H9 (cell line): Measurements from ENCODE around the gene CACNA2D3. TPM values are rescaled to one million over a fixed set of nuclear protein-coding genes. Genes with fewer than 3 reads are reported as not detected.

Experiments used
- DNase-seq: peaks from one replicate; pipeline ENCODE4 v3.0.0-alpha.2; 2017
- H2AFZ ChIP-seq: one replicate; pipeline ENCODE4 v1.6.1; 2013; ENCODE audit warnings: mild to moderate bottlenecking, low read length, control low read depth, moderate library complexity
- H2AK5ac ChIP-seq: 2 replicates; pipeline ENCODE4 v1.6.1; 2013; ENCODE audit warnings: low read length, control low read depth, mixed read lengths; ENCODE audit not compliant: insufficient read length
- H2BK120ac ChIP-seq: one replicate; pipeline ENCODE4 v1.6.1; 2013; ENCODE audit warnings: low read depth, mild to moderate bottlenecking, low read length, control low read depth, inconsistent platforms; ENCODE audit not compliant: poor library complexity, severe bottlenecking
- H2BK12ac ChIP-seq: 2 replicates; pipeline ENCODE4 v1.6.1; 2013; ENCODE audit warnings: low read length, control low read depth, mixed read lengths, low read depth; ENCODE audit not compliant: insufficient read length
- H2BK15ac ChIP-seq: 2 replicates; pipeline ENCODE4 v1.6.1; 2013; ENCODE audit warnings: low read depth, low read length, control low read depth
- H2BK20ac ChIP-seq: one replicate; pipeline ENCODE4 v1.6.1; 2013; ENCODE audit warnings: low read depth, mild to moderate bottlenecking, low read length, control low read depth, inconsistent platforms; ENCODE audit not compliant: poor library complexity, severe bottlenecking
- H2BK5ac ChIP-seq: 2 replicates; pipeline ENCODE4 v1.6.1; 2013; ENCODE audit warnings: low read length, control low read depth, mixed read lengths; ENCODE audit not compliant: insufficient read length
- H3K14ac ChIP-seq: 2 replicates; pipeline ENCODE4 v1.6.1; 2013; ENCODE audit warnings: low read length, control low read depth; ENCODE audit not compliant: insufficient read depth
- H3K18ac ChIP-seq: 2 replicates; pipeline ENCODE4 v1.6.1; 2013; ENCODE audit warnings: low read depth, mild to moderate bottlenecking, mixed read lengths, low read length, control low read depth; ENCODE audit not compliant: insufficient read length
- H3K23ac ChIP-seq: 2 replicates; pipeline ENCODE4 v1.6.1; 2013; ENCODE audit warnings: low read length, control low read depth, mixed read lengths, low read depth; ENCODE audit not compliant: insufficient read length
- H3K23me2 ChIP-seq: 2 replicates; pipeline ENCODE4 v1.6.1; 2013; ENCODE audit warnings: low read depth, mild to moderate bottlenecking, mixed read lengths, low read length, control low read depth; ENCODE audit not compliant: insufficient read length, poor library complexity, severe bottlenecking
- H3K27ac ChIP-seq: 2 replicates; pipeline ENCODE4 v1.5.1; 2013; ENCODE audit warnings: low read length, control low read depth, mixed read lengths, low read depth; ENCODE audit not compliant: insufficient read length
- H3K27me3 ChIP-seq: 2 replicates; pipeline ENCODE4 v1.6.1; 2013; ENCODE audit warnings: low read length, control low read depth, inconsistent platforms; ENCODE audit not compliant: insufficient read depth
- H3K4ac ChIP-seq: 2 replicates; pipeline ENCODE4 v1.6.1; 2013; ENCODE audit warnings: low read depth, mild to moderate bottlenecking, control low read depth, inconsistent platforms, low read length, moderate library complexity
- H3K4me1 ChIP-seq: 2 replicates; pipeline ENCODE4 v1.6.1; 2013; ENCODE audit warnings: low read length, control low read depth, inconsistent platforms; ENCODE audit not compliant: insufficient read depth
- H3K4me2 ChIP-seq: 2 replicates; pipeline ENCODE4 v1.6.1; 2013; ENCODE audit warnings: low read length, control low read depth, mixed read lengths; ENCODE audit not compliant: insufficient read length, insufficient read depth
- H3K56ac ChIP-seq: 2 replicates; pipeline ENCODE4 v1.6.1; 2013; ENCODE audit warnings: low read depth, mild to moderate bottlenecking, mixed read lengths, low read length, control low read depth; ENCODE audit not compliant: insufficient read length
- H3K79me1 ChIP-seq: 2 replicates; pipeline ENCODE4 v1.6.1; 2013; ENCODE audit warnings: low read depth, mild to moderate bottlenecking, moderate library complexity, low read length, control low read depth, inconsistent platforms; ENCODE audit not compliant: insufficient read depth, poor library complexity, severe bottlenecking
- H3K79me2 ChIP-seq: 2 replicates; pipeline ENCODE4 v1.6.1; 2013; ENCODE audit warnings: low read length, control low read depth, inconsistent platforms; ENCODE audit not compliant: insufficient read depth
- H3K9ac ChIP-seq: 2 replicates; pipeline ENCODE4 v1.6.1; 2013; ENCODE audit warnings: low read length, control low read depth, mixed read lengths; ENCODE audit not compliant: insufficient read length; ENCODE audit errors: extremely low read depth
- H3K9me3 ChIP-seq: one replicate; pipeline ENCODE4 v1.6.1; 2013; ENCODE audit warnings: low read depth, low read length, inconsistent platforms; ENCODE audit not compliant: control insufficient read depth
- H3T11ph ChIP-seq: one replicate; pipeline ENCODE4 v1.6.1; 2013; ENCODE audit warnings: mild to moderate bottlenecking, low read length, control low read depth, inconsistent platforms
- H4K20me1 ChIP-seq: one replicate; pipeline ENCODE4 v1.6.1; 2013; ENCODE audit not compliant: control insufficient read depth, insufficient read length, insufficient read depth
- H4K5ac ChIP-seq: 2 replicates; pipeline ENCODE4 v1.6.1; 2013; ENCODE audit warnings: low read depth, mild to moderate bottlenecking, mixed read lengths, low read length, control low read depth; ENCODE audit not compliant: insufficient read length
- H4K8ac ChIP-seq: replicated peaks from 2 replicates; pipeline ENCODE4 v1.6.1; 2013; ENCODE audit warnings: low read length, control low read depth, mixed read lengths, low read depth; ENCODE audit not compliant: insufficient read length
- H4K91ac ChIP-seq: 2 replicates; pipeline ENCODE4 v1.6.1; 2013; ENCODE audit warnings: low read depth, mild to moderate bottlenecking, moderate library complexity, mixed read lengths, low read length, control low read depth; ENCODE audit not compliant: insufficient read length
- H3K27ac Mint-ChIP-seq, 3 experiments: 2 replicates in 2 of 3; 3 replicates in 1 of 3; pipeline ENCODE4 v1.8.0; 2020 to 2021; ENCODE audit warnings: mixed read lengths in 3 of 3, mild to moderate bottlenecking in 1 of 3, moderate library complexity in 1 of 3
- H3K27me3 Mint-ChIP-seq: 2 replicates; pipeline ENCODE4 v1.8.0; 2021; ENCODE audit warnings: low read depth, mild to moderate bottlenecking, moderate library complexity, mixed read lengths
- H3K36me3 Mint-ChIP-seq, 3 experiments: 2 replicates in 2 of 3; 3 replicates in 1 of 3; pipeline ENCODE4 v1.8.0; 2020 to 2021; ENCODE audit warnings: low read depth in 3 of 3, mixed read lengths in 3 of 3; ENCODE audit not compliant: insufficient read depth in 1 of 3
- H3K4me1 Mint-ChIP-seq, 2 experiments: 2 replicates each; pipeline ENCODE4 v1.8.0; 2020; ENCODE audit warnings: mixed read lengths in 2 of 2
- H3K4me3 Mint-ChIP-seq, 2 experiments: 2 replicates in 1 of 2; 3 replicates in 1 of 2; pipeline ENCODE4 v1.8.0; 2020 to 2021; ENCODE audit warnings: mild to moderate bottlenecking in 2 of 2, mixed read lengths in 2 of 2, moderate library complexity in 1 of 2
- H3K9me3 Mint-ChIP-seq, 2 experiments: 2 replicates in 1 of 2; 3 replicates in 1 of 2; pipeline ENCODE4 v1.8.0; 2020; ENCODE audit warnings: mild to moderate bottlenecking in 2 of 2, mixed read lengths in 2 of 2, moderate library complexity in 1 of 2
- CTCF ChIP-seq: fragments of 200-600 bp; sonication (generic); conservative IDR thresholded peaks from 3 replicates; pipeline ENCODE4 v1.8.0; 2021; ENCODE audit warnings: antibody characterized with exemption, mild to moderate bottlenecking
- WGBS: extraction: QIAGEN DNeasy Blood & Tissue Kit; methylation state at CpG from one replicate; pipeline ENCODE4 v1.1.7; 2013; ENCODE audit warnings: missing lambda C conversion rate, low lambda C conversion rate, mixed read lengths; ENCODE audit not compliant: insufficient read length; ENCODE audit errors: extremely low coverage; 5-methylcytosine and 5-hydroxymethylcytosine counted together
- total RNA-seq: library from RNA; stranded (reverse); gene quantifications from 2 replicates; pipeline ENCODE4 v1.2.1, GENCODE V29; 2021

Gene CACNA2D3
- total RNA-seq, 1 experiment from 2014 or later = 3.2 TPM

- Histone ChIP-seq H3K56ac (no peak overlapping the region), H4K91ac (no peak overlapping the region), H2AK5ac (no peak overlapping the region), H3K18ac (no peak overlapping the region), H3K14ac (no peak overlapping the region), H3K9me3 (no peaks in the 10 kb centered on the region), H3K4me2 (no peak overlapping the region), H3T11ph (no peak overlapping the region), H2BK12ac (no peak overlapping the region), H3K79me1 (no peaks in the 10 kb centered on the region), H3K27ac (no peak overlapping the region), H3K79me2 (no peaks in the 10 kb centered on the region), H2BK5ac (no peak overlapping the region), H3K27me3 (no peaks in the 10 kb centered on the region), H2AFZ (no peak overlapping the region), H3K4me1 (no peaks in the 10 kb centered on the region; the same call in 1 of the 2 replicates), H2BK120ac (no peak overlapping the region), H3K23me2 (no peaks in the 10 kb centered on the region), H4K8ac (no peak overlapping the region), H2BK15ac (no peak overlapping the region), H3K9ac (no peak overlapping the region), H3K23ac (no peak overlapping the region), H4K5ac (no peak overlapping the region), H2BK20ac (no peak overlapping the region), H3K4ac (no peak overlapping the region), H4K20me1 (no peaks in the 10 kb centered on the region)
- H3K36me3 Mint-ChIP-seq = peaks cover 0 to 12% (median 10%) of the 10 kb centered on the region in 3 experiments; a peak in 4 of 7 replicates
- H3K27ac Mint-ChIP-seq = no peak overlapping the region
- no peaks in the 10 kb centered on the region for H3K27me3 Mint-ChIP-seq
- no peak overlapping the region for H3K4me3 Mint-ChIP-seq
- peaks cover 23% of the 10 kb centered on the region in 2 experiments for H3K4me1 Mint-ChIP-seq
- no peak for DNase-seq
- no peaks in the 10 kb centered on the region; a peak in 1 of 5 replicates for H3K9me3 Mint-ChIP-seq
- TF ChIP-seq CTCF = no peak
- no CpG with 5 or more reads among the region's 9 CpGs for WGBS
These were observed 765.8 kb downstream of the CACNA2D3 start for GRCh38 chr3:54888162-54888561.
